HepG2 (cell line): ENCODE results near the gene COL8A1. TPM values are rescaled to one million over a fixed set of nuclear protein-coding genes. Genes with fewer than 3 reads are reported as not detected.

ENCODE experiments used
- ATAC-seq: fragments of 200-7000 bp; cut with Tn5 transposase; 3 replicates; pipeline ENCODE4 v1.9.1; 2020; ENCODE audit warnings: mild to moderate bottlenecking, moderate library complexity
- BruUV-seq: library from RNA; stranded (reverse); fragments of 400-500 nt; replicated peaks from 2 replicates; lab custom pipeline; 2021; lab: Mats Ljungman, UMichigan
- CTCF ChIA-PET: fragments of 300-600 bp; formaldehyde crosslinking; extraction: SDS; loops from one replicate; lab custom pipeline; 2021; ENCODE audit warnings: low total read pairs, inconsistent platforms, low intra/inter-chr PET ratio; lab: Yijun Ruan, JAX
- POLR2A ChIA-PET: fragments of 350-600 bp; sonication (Branson Sonifier 250); formaldehyde crosslinking; loops from one replicate; lab custom pipeline; 2020; ENCODE audit warnings: antibody characterized with exemption, inconsistent platforms; lab: Yijun Ruan, JAX
- DNase-seq: peaks from one replicate; pipeline ENCODE4 v3.0.0-alpha.2; 2015; ENCODE audit warnings: low spot score
- FAIRE-seq: peaks from 3 replicates; lab custom pipeline; 2011; peaks lifted over from hg19 to GRCh38; lab: Jason Lieb, UNC
- H2AFZ ChIP-seq: one replicate; pipeline ENCODE4 v1.6.1; 2011; ENCODE audit warnings: low read length, inconsistent platforms
- H3K27ac ChIP-seq: fragments of 300-600 bp; 3 replicates; pipeline ENCODE4 v1.8.0; 2011; ENCODE audit warnings: mixed run types, mild to moderate bottlenecking, mixed read lengths, low read length, inconsistent platforms; ENCODE audit not compliant: insufficient read depth; ENCODE audit errors: extremely low read length
- H3K27me3 ChIP-seq, 2 experiments: fragments of 200-600 bp in 1 of 2; 2 replicates in 1 of 2; 3 replicates in 1 of 2; pipeline versions ENCODE4 v1.6.0 to v1.8.0; 2011; ENCODE audit warnings: low read length in 2 of 2, mild to moderate bottlenecking in 2 of 2, moderate library complexity in 2 of 2, inconsistent platforms in 1 of 2; ENCODE audit not compliant: insufficient read depth in 2 of 2, control insufficient read depth in 1 of 2
- H3K36me3 ChIP-seq, 2 experiments: fragments of 200-600 bp in 1 of 2; replicated peaks in 1 of 2; 2 replicates in 1 of 2; 3 replicates in 1 of 2; pipeline versions ENCODE4 v1.5.1 to v1.8.0; 2011; ENCODE audit warnings: low read length in 2 of 2, inconsistent platforms in 1 of 2; ENCODE audit not compliant: insufficient read depth in 2 of 2, control insufficient read depth in 1 of 2
- H3K4me1 ChIP-seq: 2 replicates; pipeline ENCODE4 v1.5.1; 2012; ENCODE audit warnings: low read length, inconsistent platforms; ENCODE audit not compliant: insufficient read depth
- H3K4me2 ChIP-seq: 2 replicates; pipeline ENCODE4 v1.6.0; 2011; ENCODE audit warnings: low read depth, low read length, inconsistent platforms
- H3K4me3 ChIP-seq, 3 experiments: fragments of 200-600 bp in 1 of 3; sonication (generic), shearing (Covaris generic) in 1 of 3; replicated peaks in 1 of 3; 2 replicates each; pipeline ENCODE4 v1.5.1; 2011 to 2016; ENCODE audit warnings: low read length in 3 of 3, inconsistent platforms in 2 of 3, low read depth in 2 of 3, mild to moderate bottlenecking in 2 of 3, control low read depth in 1 of 3, mixed read lengths in 1 of 3; ENCODE audit not compliant: insufficient read depth in 1 of 3
- H3K79me2 ChIP-seq: one replicate; pipeline ENCODE4 v1.6.1; 2011; ENCODE audit warnings: low read length, inconsistent platforms; ENCODE audit not compliant: insufficient read depth
- H3K9ac ChIP-seq: 2 replicates; pipeline ENCODE4 v1.6.0; 2011; ENCODE audit warnings: mild to moderate bottlenecking, low read depth, low read length, inconsistent platforms; ENCODE audit not compliant: insufficient read depth
- H3K9me3 ChIP-seq: 2 replicates; pipeline ENCODE4 v1.5.1; 2012; ENCODE audit warnings: mild to moderate bottlenecking, low read length
- H4K20me1 ChIP-seq: 2 replicates; pipeline ENCODE4 v1.6.0; 2011; ENCODE audit warnings: inconsistent platforms, mild to moderate bottlenecking, low read length, moderate library complexity; ENCODE audit not compliant: insufficient read depth
- EEA1 ChIP-seq: sonication (generic); formaldehyde crosslinking; IDR thresholded peaks from 2 replicates; pipeline ENCODE4 v1.5.1; 2020; ENCODE audit warnings: mild to moderate bottlenecking, missing genetic modification reagents, borderline replicate concordance
- ELF3 ChIP-seq: IDR thresholded peaks from 2 replicates; pipeline ENCODE4 v1.6.1; 2016; ENCODE audit warnings: missing genetic modification reagents, missing compliant biosample characterization
- FOXA1 ChIP-seq, 2 experiments: fragments of 450-650 bp in 1 of 2; sonication (generic) in 1 of 2; formaldehyde crosslinking in 1 of 2; IDR thresholded peaks; 2 replicates each; pipeline versions ENCODE4 v1.4.0 to v1.6.1; 2016 to 2020; ENCODE audit warnings: missing genetic modification reagents in 1 of 2
- HOXD1 ChIP-seq: sonication (generic); formaldehyde crosslinking; IDR thresholded peaks from 2 replicates; pipeline ENCODE4 v1.5.0; 2020; ENCODE audit warnings: missing genetic modification reagents
- IKZF1 ChIP-seq: fragments of 450-650 bp; IDR thresholded peaks from 2 replicates; pipeline ENCODE4 v1.7.1; 2016
- LCORL ChIP-seq, 2 experiments: fragments of 450-650 bp in 1 of 2; sonication (generic) in 1 of 2; formaldehyde crosslinking in 1 of 2; IDR thresholded peaks; 2 replicates each; pipeline versions ENCODE4 v1.5.0 to v1.6.1; 2017 to 2020; ENCODE audit warnings: antibody characterized with exemption in 1 of 2, missing genetic modification reagents in 1 of 2
- MLXIP ChIP-seq: sonication (generic); formaldehyde crosslinking; IDR thresholded peaks from 2 replicates; pipeline ENCODE4 v1.9.0; 2021; ENCODE audit warnings: missing genetic modification reagents, borderline replicate concordance
- MXD1 ChIP-seq: sonication (generic); formaldehyde crosslinking; IDR thresholded peaks from 2 replicates; pipeline ENCODE4 v1.4.0; 2020; ENCODE audit warnings: mild to moderate bottlenecking, missing genetic modification reagents
- NCOA1 ChIP-seq: sonication (generic); formaldehyde crosslinking; IDR thresholded peaks from 2 replicates; pipeline ENCODE4 v1.9.0; 2021; ENCODE audit warnings: missing genetic modification reagents
- ZBTB42 ChIP-seq: sonication (generic); formaldehyde crosslinking; IDR thresholded peaks from 2 replicates; pipeline ENCODE4 v1.5.0; 2020; ENCODE audit warnings: mild to moderate bottlenecking, missing genetic modification reagents
- ZNF138 ChIP-seq: sonication (generic); formaldehyde crosslinking; IDR thresholded peaks from 2 replicates; pipeline ENCODE4 v1.5.0; 2020; ENCODE audit warnings: mild to moderate bottlenecking, low read depth, missing genetic modification reagents
- ZNF224 ChIP-seq: sonication (generic); formaldehyde crosslinking; IDR thresholded peaks from 2 replicates; pipeline ENCODE4 v1.5.0; 2020; ENCODE audit warnings: mild to moderate bottlenecking, missing genetic modification reagents
- ZNF263 ChIP-seq: sonication (generic); formaldehyde crosslinking; IDR thresholded peaks from 2 replicates; pipeline ENCODE4 v1.4.0; 2020; ENCODE audit warnings: missing genetic modification reagents
- ZNF557 ChIP-seq: sonication (generic); formaldehyde crosslinking; IDR thresholded peaks from 2 replicates; pipeline ENCODE4 v1.4.0; 2020; ENCODE audit warnings: missing genetic modification reagents
- ZNF562 ChIP-seq: sonication (generic); formaldehyde crosslinking; IDR thresholded peaks from 2 replicates; pipeline ENCODE4 v1.8.0; 2022; ENCODE audit warnings: missing genetic modification reagents, borderline replicate concordance
- ZNF674 ChIP-seq: sonication (generic); formaldehyde crosslinking; IDR thresholded peaks from 2 replicates; pipeline ENCODE4 v1.5.0; 2020; ENCODE audit warnings: low read depth, mild to moderate bottlenecking, missing genetic modification reagents
- WGBS: methylation state at CpG from one replicate; pipeline ENCODE4 v1.1.6; 2017; ENCODE audit warnings: low lambda C conversion rate; 5-methylcytosine and 5-hydroxymethylcytosine counted together
- in situ Hi-C: cut with HindIII; loops from 2 replicates; pipeline ENCODE4 v1.10.0; 2017; ENCODE audit warnings: low pct_unique_long_range_greater_than_20kb; ENCODE audit not compliant: extremely low pct_ligation_motif_present
- intact Hi-C: fragments of 100-400 bp; cut with micrococcal nuclease; formaldehyde crosslinking; loops from one replicate; pipeline ENCODE4 v1.10.0; 2022; ENCODE audit not compliant: unreplicated experiment
- polyA plus RNA-seq, 8 experiments: library from polyadenylated mRNA; depleted of rRNA in 3 of 8; stranded (reverse) in 7 of 8; unstranded in 1 of 8; fragments of >200 nt; fragmentation: Illumina TruSeq in 4 of 8; extraction: Trizol in 4 of 8; gene quantifications; 2 replicates each; pipeline versions ENCODE4 v1.2.1 to v1.2.3, GENCODE V29; 2011 to 2016; ENCODE audit warnings: low read depth in 4 of 8, missing spikeins in 1 of 8, mixed read lengths in 1 of 8; ENCODE audit not compliant: insufficient read depth in 1 of 8
- total RNA-seq, 5 experiments: library from RNA; depleted of rRNA; stranded (reverse); fragments of >200 nt; fragmentation: Illumina TruSeq; extraction: Trizol; gene quantifications; 2 replicates each; pipeline ENCODE4 v1.2.3, GENCODE V29; 2016; ENCODE audit warnings: low read depth in 1 of 5
- TF ChIP-seq, protein P1 (sequence below): sonication (generic); formaldehyde crosslinking; IDR thresholded peaks from 2 replicates; pipeline ENCODE4 v1.8.1; 2023; ENCODE audit warnings: missing genetic modification reagents, mild to moderate bottlenecking, borderline replicate concordance
- TF ChIP-seq, protein P2 (sequence below): sonication (generic); formaldehyde crosslinking; IDR thresholded peaks from 2 replicates; pipeline ENCODE4 v1.5.1; 2020; ENCODE audit warnings: missing genetic modification reagents, mild to moderate bottlenecking, borderline replicate concordance

The COL8A1 gene
- total and polyA plus RNA-seq, 2 of the 13 experiments (the other 11 are each of a cell fraction or from before 2014, with no cell fraction given): not detected

- POLR2A ChIA-PET: no interaction called here
- intact Hi-C loops: no loop called here
- Histone ChIP-seq H3K9me3 (no peaks in the 10 kb centered on the region), H2AFZ (no peak overlapping the region), H3K4me2 (no peak overlapping the region), H3K4me1 (no peaks in the 10 kb centered on the region), H3K9ac (no peak overlapping the region), H3K79me2 (no peaks in the 10 kb centered on the region), H3K36me3 (no peaks in the 10 kb centered on the region), H3K27me3 (no peaks in the 10 kb centered on the region; a peak in 1 of 5 replicates), H3K4me3 (no peak overlapping the region), H4K20me1 (no peaks in the 10 kb centered on the region), H3K27ac (no peak overlapping the region)
- DNase-seq (no peak), FAIRE-seq (no peak), ATAC-seq (no peak)
- TF ChIP-seq, protein P1, sequence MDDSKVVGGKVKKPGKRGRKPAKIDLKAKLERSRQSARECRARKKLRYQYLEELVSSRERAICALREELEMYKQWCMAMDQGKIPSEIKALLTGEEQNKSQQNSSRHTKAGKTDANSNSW: no peak
- no peak for TF ChIP-seq EEA1 (CRISPR knock-in tag)
- TF ChIP-seq ELF3 (CRISPR knock-in tag): no peak
- no peak for TF ChIP-seq ZBTB42
- TF ChIP-seq ZNF263 (CRISPR knock-in tag): no peak
- no peak for TF ChIP-seq LCORL (IDR thresholded peaks at IDR 0.05)
- TF ChIP-seq LCORL (CRISPR knock-in tag; IDR thresholded peaks at IDR 0.05): no peak
- no peak for TF ChIP-seq ZNF138 (CRISPR knock-in tag)
- TF ChIP-seq IKZF1: no peak
- no peak for TF ChIP-seq ZNF224 (CRISPR knock-in tag)
- TF ChIP-seq HOXD1 (CRISPR knock-in tag): no peak
- no peak for TF ChIP-seq MXD1 (CRISPR knock-in tag)
- TF ChIP-seq, protein P2, sequence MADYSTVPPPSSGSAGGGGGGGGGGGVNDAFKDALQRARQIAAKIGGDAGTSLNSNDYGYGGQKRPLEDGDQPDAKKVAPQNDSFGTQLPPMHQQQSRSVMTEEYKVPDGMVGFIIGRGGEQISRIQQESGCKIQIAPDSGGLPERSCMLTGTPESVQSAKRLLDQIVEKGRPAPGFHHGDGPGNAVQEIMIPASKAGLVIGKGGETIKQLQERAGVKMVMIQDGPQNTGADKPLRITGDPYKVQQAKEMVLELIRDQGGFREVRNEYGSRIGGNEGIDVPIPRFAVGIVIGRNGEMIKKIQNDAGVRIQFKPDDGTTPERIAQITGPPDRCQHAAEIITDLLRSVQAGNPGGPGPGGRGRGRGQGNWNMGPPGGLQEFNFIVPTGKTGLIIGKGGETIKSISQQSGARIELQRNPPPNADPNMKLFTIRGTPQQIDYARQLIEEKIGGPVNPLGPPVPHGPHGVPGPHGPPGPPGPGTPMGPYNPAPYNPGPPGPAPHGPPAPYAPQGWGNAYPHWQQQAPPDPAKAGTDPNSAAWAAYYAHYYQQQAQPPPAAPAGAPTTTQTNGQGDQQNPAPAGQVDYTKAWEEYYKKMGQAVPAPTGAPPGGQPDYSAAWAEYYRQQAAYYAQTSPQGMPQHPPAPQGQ: no peak
- no peak for TF ChIP-seq ZNF562 (CRISPR knock-in tag)
- TF ChIP-seq NCOA1 (CRISPR knock-in tag): no peak
- no peak for TF ChIP-seq ZNF557 (CRISPR knock-in tag)
- TF ChIP-seq MLXIP: no peak
- no peak for TF ChIP-seq ZNF674 (CRISPR knock-in tag)
- no peak for TF ChIP-seq FOXA1 (IDR thresholded peaks at IDR 0.05)
- no peak for TF ChIP-seq FOXA1 (CRISPR knock-in tag; IDR thresholded peaks at IDR 0.05)
- CTCF ChIA-PET: no interaction called here
- in situ Hi-C loops: no loop called here
- BruUV-seq: no TSS peak
- 38% methylated on average over 1 of the region's 1 CpG for WGBS
These were observed 124.5 kb downstream of the COL8A1 start for GRCh38 chr3:99762901-99763300.
